ENCODE data around the gene FASTK. TPM values are rescaled to one million over a fixed set of nuclear protein-coding genes. Genes with fewer than 3 reads are reported as not detected.

The FASTK gene
- total RNA-seq, 2 experiments from 2014 or later = 70.0 to 72.7 TPM

DNA sequence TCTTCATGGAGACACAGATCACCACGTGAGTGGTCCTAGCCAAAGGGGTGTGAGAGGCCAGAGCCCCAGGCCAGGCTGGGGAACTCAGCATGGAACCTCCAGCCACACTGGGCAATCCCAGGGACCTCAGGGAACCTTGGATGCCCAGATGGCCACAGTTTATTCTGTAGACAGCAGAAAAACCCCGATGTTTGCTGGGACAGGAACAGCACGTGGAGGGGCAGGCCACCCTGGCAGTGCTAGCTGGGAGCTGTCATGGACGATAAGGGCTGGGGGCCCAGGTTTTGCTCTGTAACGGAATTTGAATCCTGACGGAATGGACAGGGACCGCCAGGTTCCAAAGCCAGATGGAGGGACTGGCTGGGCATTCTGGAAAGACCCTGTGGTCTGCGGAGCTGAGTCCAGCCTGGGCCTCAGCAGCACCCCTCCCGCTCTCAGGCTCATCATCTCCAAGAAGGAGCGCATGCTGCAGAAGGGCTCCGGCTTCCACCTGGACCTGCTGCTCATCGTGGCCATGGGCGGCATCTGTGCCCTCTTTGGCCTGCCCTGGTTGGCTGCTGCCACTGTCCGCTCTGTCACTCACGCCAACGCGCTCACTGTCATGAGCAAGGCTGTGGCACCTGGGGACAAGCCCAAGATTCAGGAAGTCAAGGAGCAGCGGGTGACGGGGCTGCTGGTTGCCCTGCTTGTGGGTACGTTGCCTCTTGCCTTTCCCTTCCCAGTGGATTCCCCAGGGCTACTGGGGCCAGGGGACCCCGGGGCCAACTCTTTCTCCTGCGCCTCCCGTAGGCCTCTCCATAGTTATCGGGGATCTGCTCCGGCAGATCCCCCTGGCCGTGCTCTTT lies 5.6 kb downstream of the FASTK start:
- Mint-ChIP-seq H3K36me3 (ENCODE audit: low read depth) (peaks cover 42% of the 10 kb centered on the region), H3K4me1 (peaks cover 18% of the 10 kb centered on the region), H3K27me3 (no peaks in the 10 kb centered on the region), H3K4me3 (no peak overlapping the region), H3K27ac (no peak overlapping the region), H3K9me3 (no peaks in the 10 kb centered on the region)
- CTCF ChIA-PET = interaction anchor here (1.4 kb wide), 1 partner anchor 35 kb away, joined by 3 read pairs; no protein-coding TSS in a partner anchor
- POLR2A ChIA-PET = interaction anchor here (1.2 kb wide), 1 partner anchor 39 kb away, joined by 3 read pairs; no protein-coding TSS in a partner anchor
- no peak for DNase-seq

DNA sequence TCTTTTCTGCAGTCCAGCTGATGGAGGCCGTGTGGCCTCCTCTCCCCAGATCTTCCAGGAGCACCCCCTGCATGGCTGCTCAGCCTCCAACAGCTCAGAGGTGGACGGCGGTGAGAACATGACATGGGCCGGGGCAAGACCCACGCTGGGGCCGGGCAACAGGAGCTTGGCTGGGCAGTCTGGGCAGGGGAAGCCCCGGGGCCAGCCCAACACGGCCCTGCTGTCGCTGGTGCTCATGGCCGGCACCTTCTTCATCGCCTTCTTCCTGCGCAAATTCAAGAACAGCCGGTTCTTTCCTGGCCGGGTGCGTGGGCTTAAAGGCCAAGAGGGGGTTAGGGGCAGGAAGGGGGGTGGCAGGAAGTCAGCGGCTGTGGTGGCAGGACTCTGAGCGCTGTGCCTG lies 6.6 kb downstream of the FASTK start:
- CTCF ChIA-PET = no interaction called here

DNA sequence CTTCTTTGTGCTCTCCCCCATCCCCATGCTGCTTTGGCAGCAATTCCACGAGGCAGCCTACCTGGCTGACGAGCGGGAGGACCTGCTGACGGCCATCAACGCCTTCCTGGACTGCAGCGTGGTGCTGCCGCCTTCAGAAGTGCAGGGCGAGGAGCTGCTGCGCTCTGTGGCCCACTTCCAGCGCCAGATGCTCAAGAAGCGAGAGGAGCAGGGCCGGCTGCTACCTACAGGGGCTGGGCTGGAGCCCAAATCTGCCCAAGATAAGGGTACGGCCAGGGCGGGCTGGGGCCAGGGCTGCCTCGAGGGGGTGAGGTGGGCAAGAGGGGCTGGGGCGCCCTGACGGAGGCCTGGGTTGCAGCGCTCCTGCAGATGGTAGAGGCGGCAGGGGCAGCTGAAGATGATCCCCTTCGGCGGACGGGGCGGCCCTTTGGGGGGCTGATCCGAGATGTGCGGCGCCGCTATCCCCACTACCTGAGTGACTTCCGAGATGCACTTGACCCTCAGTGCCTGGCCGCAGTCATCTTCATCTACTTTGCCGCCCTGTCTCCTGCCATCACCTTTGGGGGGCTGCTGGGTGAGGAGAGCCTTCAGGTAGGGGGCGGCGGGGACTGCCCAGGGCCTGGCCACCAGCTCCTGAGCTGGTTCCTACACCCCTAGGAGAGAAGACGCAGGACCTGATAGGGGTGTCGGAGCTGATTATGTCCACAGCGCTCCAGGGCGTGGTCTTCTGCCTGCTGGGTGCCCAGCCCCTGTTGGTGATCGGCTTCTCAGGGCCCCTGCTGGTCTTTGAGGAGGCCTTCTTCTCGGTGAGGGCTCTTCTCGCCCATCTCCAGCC lies 9.4 kb downstream of the FASTK start:
- H3K36me3 Mint-ChIP-seq (ENCODE audit: low read depth) = peaks cover 40% of the 10 kb centered on the region
- no peak overlapping the region for H3K27ac Mint-ChIP-seq
- DNase-seq = no peak
- no peak overlapping the region for H3K4me3 Mint-ChIP-seq
- ChIA-PET CTCF (no interaction called here), POLR2A (interaction anchor here (1.4 kb wide), 1 partner anchor 9 kb away, joined by 4 read pairs; no protein-coding TSS in a partner anchor)
- H3K27me3 Mint-ChIP-seq = no peaks in the 10 kb centered on the region
- H3K9me3 Mint-ChIP-seq = no peaks in the 10 kb centered on the region
- H3K4me1 Mint-ChIP-seq = no peaks in the 10 kb centered on the region

More for the DNA sequence above, 6.6 kb downstream of the FASTK start:
- no peak overlapping the region for H3K4me3 Mint-ChIP-seq
- DNase-seq = no peak
- POLR2A ChIA-PET = interaction anchor here (1.2 kb wide), 1 partner anchor 40 kb away, joined by 3 read pairs; no protein-coding TSS in a partner anchor
- no peaks in the 10 kb centered on the region for H3K27me3 Mint-ChIP-seq
- H3K4me1 Mint-ChIP-seq = peaks cover 8% of the 10 kb centered on the region
- H3K36me3 Mint-ChIP-seq (ENCODE audit: low read depth) = peaks cover 40% of the 10 kb centered on the region
- no peak overlapping the region for H3K27ac Mint-ChIP-seq
- no peaks in the 10 kb centered on the region for H3K9me3 Mint-ChIP-seq

DNA sequence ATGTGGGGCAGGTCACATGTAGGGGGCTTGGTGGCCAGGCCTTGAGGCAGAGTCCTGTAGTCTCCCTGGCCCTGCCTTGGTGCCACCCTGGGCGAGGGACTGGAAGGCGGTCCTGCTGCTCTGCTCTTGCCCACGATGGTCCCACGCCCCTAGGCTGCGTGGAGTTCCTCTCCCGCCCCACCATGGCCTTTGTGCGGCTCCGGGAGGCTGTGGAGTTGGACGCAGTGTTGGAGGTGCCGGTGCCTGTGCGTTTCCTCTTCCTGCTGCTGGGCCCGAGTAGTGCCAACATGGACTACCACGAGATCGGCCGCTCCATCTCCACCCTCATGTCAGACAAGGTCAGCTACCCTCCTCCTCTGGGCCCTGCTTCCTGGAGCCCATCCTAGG lies 10.0 kb downstream of the FASTK start:
- peaks cover 34% of the 10 kb centered on the region for H3K36me3 Mint-ChIP-seq (ENCODE audit: low read depth)
- ChIA-PET POLR2A (interaction anchor here (1.4 kb wide), 1 partner anchor 9 kb away, joined by 4 read pairs; no protein-coding TSS in a partner anchor), CTCF (no interaction called here)
- DNase-seq = no peak
- no peaks in the 10 kb centered on the region for H3K9me3 Mint-ChIP-seq
- no peaks in the 10 kb centered on the region for H3K27me3 Mint-ChIP-seq
- no peaks in the 10 kb centered on the region for H3K4me1 Mint-ChIP-seq
- no peak overlapping the region for H3K27ac Mint-ChIP-seq
- H3K4me3 Mint-ChIP-seq = no peak overlapping the region

DNA sequence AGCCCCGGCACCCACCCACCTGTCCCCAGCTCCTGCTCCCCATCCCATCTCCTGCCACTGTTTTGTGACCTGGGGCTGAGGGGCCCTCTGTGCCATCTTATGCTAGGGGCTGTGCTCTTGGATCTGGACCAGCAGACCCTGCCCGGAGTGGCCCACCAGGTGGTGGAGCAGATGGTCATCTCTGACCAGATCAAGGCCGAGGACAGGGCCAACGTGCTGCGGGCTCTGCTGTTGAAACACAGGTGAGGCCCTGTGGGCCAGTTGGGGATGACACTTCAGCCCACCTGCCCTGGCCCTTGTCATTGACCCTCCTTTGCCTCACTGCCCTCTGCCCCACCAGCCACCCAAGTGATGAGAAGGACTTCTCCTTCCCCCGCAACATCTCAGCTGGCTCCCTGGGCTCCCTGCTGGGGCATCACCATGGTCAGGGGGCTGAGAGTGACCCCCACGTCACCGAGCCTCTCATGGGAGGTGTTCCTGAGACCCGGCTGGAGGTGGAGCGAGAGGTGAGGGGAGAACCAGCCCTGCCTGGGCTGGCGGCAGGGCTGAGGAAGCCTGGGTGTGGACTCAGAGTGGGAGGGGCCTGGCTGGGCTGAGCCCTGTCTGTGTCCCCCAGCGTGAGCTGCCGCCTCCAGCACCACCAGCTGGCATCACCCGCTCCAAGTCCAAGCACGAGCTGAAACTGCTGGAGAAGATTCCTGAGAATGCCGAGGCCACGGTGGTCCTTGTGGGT lies 10.6 kb downstream of the FASTK start:
- Mint-ChIP-seq H3K9me3 (no peaks in the 10 kb centered on the region), H3K36me3 (ENCODE audit: low read depth) (peaks cover 37% of the 10 kb centered on the region), H3K27me3 (no peaks in the 10 kb centered on the region), H3K4me1 (no peaks in the 10 kb centered on the region), H3K4me3 (no peak overlapping the region), H3K27ac (no peak overlapping the region)
- ChIA-PET CTCF (no interaction called here), POLR2A (interaction anchor here (1.4 kb wide), 1 partner anchor 10 kb away, joined by 4 read pairs; no protein-coding TSS in a partner anchor)
- no peak for DNase-seq

DNA sequence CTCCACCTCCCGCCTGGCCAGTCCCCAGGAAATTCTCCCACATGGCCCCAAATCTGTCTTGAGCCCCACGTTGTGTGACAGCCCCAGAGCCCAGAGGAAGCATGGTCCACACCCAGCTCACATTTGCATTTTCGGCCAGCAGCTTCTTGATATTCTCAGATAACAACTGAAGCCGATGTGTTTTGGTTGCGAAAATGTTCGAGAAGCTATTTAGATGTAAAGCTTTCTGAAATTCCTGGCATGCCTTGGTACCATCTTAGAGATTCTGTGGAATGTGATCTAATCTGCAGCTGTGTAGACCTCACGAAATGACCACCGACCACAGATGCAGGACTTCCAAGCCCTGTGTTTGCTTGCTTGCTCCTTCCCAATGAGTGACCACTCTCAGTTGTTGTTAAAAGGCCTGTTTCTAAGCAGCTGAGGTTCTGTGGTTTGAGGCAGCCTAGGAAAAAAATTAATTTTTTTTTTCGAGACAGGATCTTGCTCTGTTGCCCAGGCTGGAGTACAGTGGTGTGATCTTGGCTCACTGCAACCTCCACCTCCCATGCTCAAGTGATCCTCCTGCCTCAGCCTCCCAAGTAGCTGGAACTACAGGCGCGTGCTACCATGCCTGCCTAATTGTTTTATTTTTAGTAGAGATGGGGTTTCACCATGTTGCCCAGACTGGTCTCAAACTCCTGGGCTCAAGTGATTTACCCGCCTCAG lies 12.4 kb downstream of the FASTK start:
- no peak for DNase-seq
- H3K27me3 Mint-ChIP-seq = no peaks in the 10 kb centered on the region
- POLR2A ChIA-PET = no interaction called here
- CTCF ChIA-PET = interaction anchor here (1.1 kb wide), 1 partner anchor 40 kb away, joined by 3 read pairs; the partner anchor contains the start of gene ABCB8
- peaks cover 39% of the 10 kb centered on the region for H3K36me3 Mint-ChIP-seq (ENCODE audit: low read depth)
- H3K4me3 Mint-ChIP-seq = no peak overlapping the region
- no peak overlapping the region for H3K27ac Mint-ChIP-seq
- H3K4me1 Mint-ChIP-seq = no peaks in the 10 kb centered on the region
- no peaks in the 10 kb centered on the region for H3K9me3 Mint-ChIP-seq

DNA sequence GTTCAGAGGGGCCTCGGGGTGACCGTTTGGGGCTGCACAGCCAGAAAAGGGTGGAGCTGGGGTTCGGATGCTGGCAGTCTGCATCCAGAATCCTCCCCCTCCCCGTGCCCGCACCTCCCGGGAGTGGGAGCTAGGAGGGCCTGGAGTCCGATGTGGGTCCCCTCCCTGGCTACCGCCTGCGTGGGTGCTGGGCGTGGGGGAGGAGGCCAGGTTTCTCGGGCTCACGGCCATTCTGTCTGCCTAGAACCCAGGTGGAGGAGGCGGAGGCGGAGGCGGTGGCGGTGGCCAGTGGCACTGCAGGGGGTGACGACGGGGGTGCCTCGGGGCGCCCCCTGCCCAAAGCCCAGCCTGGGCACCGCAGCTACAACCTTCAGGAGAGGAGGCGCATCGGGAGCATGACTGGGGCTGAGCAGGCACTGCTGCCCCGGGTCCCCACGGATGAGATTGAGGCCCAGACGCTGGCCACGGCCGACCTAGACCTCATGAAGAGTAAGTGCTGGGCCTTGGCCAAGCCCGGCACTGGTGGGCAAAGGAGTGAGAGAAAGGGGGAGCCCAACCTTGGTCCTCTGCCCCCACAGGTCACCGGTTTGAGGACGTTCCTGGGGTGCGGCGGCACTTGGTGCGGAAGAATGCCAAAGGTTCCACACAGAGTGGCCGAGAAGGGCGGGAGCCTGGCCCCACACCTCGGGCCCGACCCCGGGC lies 14.2 kb downstream of the FASTK start:
- peaks cover 6% of the 10 kb centered on the region for H3K4me1 Mint-ChIP-seq
- peaks cover 38% of the 10 kb centered on the region for H3K36me3 Mint-ChIP-seq (ENCODE audit: low read depth)
- H3K4me3 Mint-ChIP-seq = no peak overlapping the region
- no peaks in the 10 kb centered on the region for H3K9me3 Mint-ChIP-seq
- no peak overlapping the region for H3K27ac Mint-ChIP-seq
- POLR2A ChIA-PET = interaction anchor here (0.9 kb wide), 1 partner anchor 14 kb away, joined by 4 read pairs; the partner anchor contains the start of gene FASTK
- CTCF ChIA-PET = no interaction called here
- no peak for DNase-seq
- no peaks in the 10 kb centered on the region for H3K27me3 Mint-ChIP-seq

DNA sequence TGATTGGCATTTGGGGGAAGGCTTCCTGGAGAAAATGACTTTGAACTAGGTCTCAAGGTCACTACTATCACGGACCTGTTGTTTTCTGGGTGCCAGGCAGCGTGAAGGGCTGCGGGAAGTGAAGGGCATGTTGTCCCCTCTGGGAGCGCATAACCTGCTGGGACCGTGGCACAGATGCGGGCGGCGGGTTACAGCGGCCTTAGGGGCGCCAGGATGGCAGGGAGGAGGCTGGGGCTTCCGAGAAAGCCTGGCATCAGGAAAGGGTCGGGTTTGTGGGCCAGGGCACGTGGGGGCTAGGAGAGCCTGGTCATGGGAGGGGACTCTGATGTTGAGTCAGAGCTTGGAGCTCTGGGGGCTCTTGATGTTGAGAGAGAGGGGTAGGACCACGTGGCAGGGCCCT lies 15.1 kb downstream of the FASTK start:
- H3K36me3 Mint-ChIP-seq (ENCODE audit: low read depth) = peaks cover 37% of the 10 kb centered on the region
- POLR2A ChIA-PET = interaction anchor here (0.9 kb wide), 1 partner anchor 15 kb away, joined by 4 read pairs; the partner anchor contains the start of gene FASTK
- CTCF ChIA-PET = no interaction called here

DNA sequence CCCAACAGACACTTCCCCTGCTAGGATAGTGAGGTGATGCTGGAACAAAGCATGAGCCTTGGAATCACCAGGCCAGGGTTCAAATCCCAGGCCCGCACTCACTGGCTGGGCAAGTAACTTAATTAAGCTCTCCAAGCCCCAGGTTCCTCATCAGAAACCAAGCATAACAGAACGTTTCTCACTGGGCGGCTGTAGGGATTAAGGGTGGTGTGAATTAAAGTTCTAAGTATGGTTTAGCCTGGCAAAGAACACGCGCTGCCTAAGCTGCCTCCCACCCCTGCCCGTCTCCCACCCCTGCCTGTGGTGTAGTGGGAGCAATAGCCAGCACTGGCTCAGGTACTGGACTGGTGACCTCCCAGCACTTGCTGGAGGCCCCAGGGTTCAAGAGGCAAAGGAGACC lies 15.6 kb downstream of the FASTK start:
- no peak for DNase-seq
- no peak overlapping the region for H3K27ac Mint-ChIP-seq
- ChIA-PET CTCF (no interaction called here), POLR2A (no interaction called here)
- H3K4me1 Mint-ChIP-seq = peaks cover 18% of the 10 kb centered on the region
- no peaks in the 10 kb centered on the region for H3K9me3 Mint-ChIP-seq
- peaks cover 35% of the 10 kb centered on the region for H3K36me3 Mint-ChIP-seq (ENCODE audit: low read depth)
- H3K27me3 Mint-ChIP-seq = no peaks in the 10 kb centered on the region
- no peak overlapping the region for H3K4me3 Mint-ChIP-seq

More for the DNA sequence above, 15.1 kb downstream of the FASTK start:
- no peak for DNase-seq
- Mint-ChIP-seq H3K9me3 (no peaks in the 10 kb centered on the region), H3K27me3 (no peaks in the 10 kb centered on the region), H3K4me1 (peaks cover 14% of the 10 kb centered on the region), H3K27ac (no peak overlapping the region), H3K4me3 (no peak overlapping the region)

DNA sequence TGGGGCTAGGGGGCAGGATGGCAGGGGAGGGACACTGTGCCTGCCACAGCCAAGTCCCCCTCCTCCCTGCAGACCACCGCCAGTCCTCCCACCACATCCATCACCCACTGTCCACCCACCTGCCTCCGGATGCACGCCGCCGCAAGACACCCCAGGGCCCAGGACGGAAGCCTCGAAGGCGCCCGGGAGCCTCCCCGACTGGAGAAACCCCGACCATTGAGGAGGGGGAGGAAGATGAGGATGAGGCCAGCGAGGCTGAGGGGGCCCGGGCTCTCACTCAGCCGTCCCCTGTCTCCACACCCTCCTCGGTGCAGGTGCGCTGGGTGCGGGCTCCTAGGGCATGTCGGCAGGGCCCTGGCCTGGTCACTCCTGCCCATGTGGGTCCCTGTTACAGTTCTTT lies 16.2 kb downstream of the FASTK start:
- peaks cover 35% of the 10 kb centered on the region for H3K36me3 Mint-ChIP-seq (ENCODE audit: low read depth)
- H3K4me1 Mint-ChIP-seq = peaks cover 18% of the 10 kb centered on the region
- H3K27me3 Mint-ChIP-seq = no peaks in the 10 kb centered on the region
- no peak overlapping the region for H3K4me3 Mint-ChIP-seq
- ChIA-PET POLR2A (no interaction called here), CTCF (no interaction called here)
- no peak overlapping the region for H3K27ac Mint-ChIP-seq
- no peak for DNase-seq
- no peaks in the 10 kb centered on the region for H3K9me3 Mint-ChIP-seq

DNA sequence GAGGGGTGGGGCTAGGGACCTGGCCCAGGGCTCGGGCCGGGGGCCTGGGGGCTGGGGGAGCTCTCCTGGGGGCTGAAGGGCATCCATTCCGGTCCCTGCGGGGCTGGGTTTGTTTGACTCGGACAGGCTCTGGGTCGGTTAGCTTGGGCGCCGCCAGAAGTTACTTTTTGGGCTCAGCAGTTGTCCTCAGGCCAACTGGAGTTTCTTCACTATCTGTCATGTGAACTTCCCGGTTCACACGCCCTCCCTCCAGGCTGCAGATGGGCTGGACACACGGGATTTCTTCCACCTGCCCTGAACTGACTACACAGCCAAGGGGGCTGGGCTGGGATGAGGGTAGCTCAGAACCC lies 17.4 kb downstream of the FASTK start:
- peaks cover 30% of the 10 kb centered on the region for H3K36me3 Mint-ChIP-seq (ENCODE audit: low read depth)
- H3K9me3 Mint-ChIP-seq = no peaks in the 10 kb centered on the region
- POLR2A ChIA-PET = interaction anchor here (0.8 to 1.1 kb wide), 2 partner anchors 12 to 15 kb away, joined by 3 to 5 read pairs; no protein-coding TSS in a partner anchor
- DNase-seq = no peak
- CTCF ChIA-PET = no interaction called here
- no peak overlapping the region for H3K4me3 Mint-ChIP-seq
- H3K27me3 Mint-ChIP-seq = no peaks in the 10 kb centered on the region
- no peak overlapping the region for H3K27ac Mint-ChIP-seq
- H3K4me1 Mint-ChIP-seq = peaks cover 27% of the 10 kb centered on the region
